Activated T-cell treated with anti-CD3 and anti-CD28 coated beads, Interleukin-2, amount 50 U/mL, for 4 hours (primary cell): Measurements from ENCODE around the gene VILL. TPM values are rescaled to one million over a fixed set of nuclear protein-coding genes. Genes with fewer than 3 reads are reported as not detected.

Experiments used
- ATAC-seq, 2 donors: fragments of 200-7000 bp; cut with Tn5 transposase; one replicate each; pipeline ENCODE4 v1.10.0; 2021
- DNase-seq: peaks from one replicate; pipeline ENCODE4 v3.0.0-alpha.2; 2020
- H3K27me3 Mint-ChIP-seq: one replicate; pipeline ENCODE4 v1.8.0; 2021; ENCODE audit warnings: low read depth, mixed read lengths
- H3K36me3 Mint-ChIP-seq: one replicate; pipeline ENCODE4 v1.8.0; 2022; ENCODE audit warnings: mixed read lengths; ENCODE audit not compliant: insufficient read depth
- H3K4me1 Mint-ChIP-seq: one replicate; pipeline ENCODE4 v1.8.0; 2021; ENCODE audit warnings: low read depth, mixed read lengths
- H3K4me3 Mint-ChIP-seq: one replicate; pipeline ENCODE4 v1.8.0; 2021; ENCODE audit warnings: mild to moderate bottlenecking, moderate library complexity, mixed read lengths
- H3K9me3 Mint-ChIP-seq: one replicate; pipeline ENCODE4 v1.8.0; 2021; ENCODE audit warnings: mixed read lengths
- total RNA-seq, 3 donors: library from RNA; stranded (reverse); gene quantifications; one replicate each; pipeline ENCODE4 v1.2.1, GENCODE V29; 2021

VILL gene
- total RNA-seq, 3 donors from 2014 or later = 15.0 to 16.8 (median 16.6) TPM

DNA sequence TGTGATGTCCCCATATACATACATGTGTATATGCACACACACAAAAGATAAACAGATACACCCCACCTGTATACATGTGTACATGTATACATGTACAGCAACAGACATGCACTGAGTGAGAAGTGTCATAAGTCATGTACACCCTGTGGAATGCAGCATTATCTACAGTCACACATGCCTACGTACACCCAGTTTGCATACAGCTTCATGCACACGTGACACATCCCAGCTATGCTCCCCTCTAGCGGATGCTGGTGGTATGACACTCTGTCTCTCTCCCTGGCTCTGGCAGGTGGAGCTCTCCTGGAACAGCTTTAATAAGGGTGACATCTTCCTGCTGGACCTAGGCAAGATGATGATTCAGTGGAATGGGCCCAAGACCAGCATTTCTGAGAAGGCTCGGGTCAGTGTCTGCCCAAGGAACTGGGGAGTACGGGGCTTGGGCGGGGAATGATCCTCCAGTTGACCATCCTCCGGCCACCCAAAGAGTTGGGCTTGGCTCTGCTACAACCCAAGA is 6.3 kb downstream of the VILL start:
- H3K36me3 Mint-ChIP-seq = peaks cover 13% of the 10 kb centered on the region
- H3K9me3 Mint-ChIP-seq = no peaks in the 10 kb centered on the region
- ATAC-seq (peak; percentile 42 to 57), DNase-seq (peak; percentile 83)
- H3K4me3 Mint-ChIP-seq = peak overlapping the region; percentile 5
- no peaks in the 10 kb centered on the region for H3K27me3 Mint-ChIP-seq
- peaks cover 54% of the 10 kb centered on the region for H3K4me1 Mint-ChIP-seq

DNA sequence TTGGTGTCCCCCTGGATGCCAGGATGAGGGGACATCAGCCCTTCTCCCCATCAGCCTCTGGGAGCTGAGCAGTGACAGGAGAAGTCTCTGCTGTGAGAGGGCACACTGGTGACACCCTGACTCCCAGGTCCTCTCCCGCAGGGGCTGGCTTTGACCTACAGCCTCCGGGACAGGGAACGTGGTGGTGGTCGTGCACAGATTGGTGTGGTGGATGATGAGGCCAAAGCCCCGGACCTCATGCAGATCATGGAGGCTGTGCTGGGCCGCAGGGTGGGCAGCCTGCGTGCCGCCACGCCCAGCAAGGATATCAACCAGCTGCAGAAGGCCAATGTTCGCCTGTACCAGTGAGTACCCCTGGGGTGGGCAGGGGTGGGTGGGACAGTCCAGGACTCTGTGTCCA is 6.8 kb downstream of the VILL start:
- ATAC-seq (no peak), DNase-seq (no peak)
- Mint-ChIP-seq H3K36me3 (peaks cover 13% of the 10 kb centered on the region), H3K9me3 (no peaks in the 10 kb centered on the region), H3K4me1 (peaks cover 54% of the 10 kb centered on the region), H3K27me3 (no peaks in the 10 kb centered on the region), H3K4me3 (no peak overlapping the region)

DNA sequence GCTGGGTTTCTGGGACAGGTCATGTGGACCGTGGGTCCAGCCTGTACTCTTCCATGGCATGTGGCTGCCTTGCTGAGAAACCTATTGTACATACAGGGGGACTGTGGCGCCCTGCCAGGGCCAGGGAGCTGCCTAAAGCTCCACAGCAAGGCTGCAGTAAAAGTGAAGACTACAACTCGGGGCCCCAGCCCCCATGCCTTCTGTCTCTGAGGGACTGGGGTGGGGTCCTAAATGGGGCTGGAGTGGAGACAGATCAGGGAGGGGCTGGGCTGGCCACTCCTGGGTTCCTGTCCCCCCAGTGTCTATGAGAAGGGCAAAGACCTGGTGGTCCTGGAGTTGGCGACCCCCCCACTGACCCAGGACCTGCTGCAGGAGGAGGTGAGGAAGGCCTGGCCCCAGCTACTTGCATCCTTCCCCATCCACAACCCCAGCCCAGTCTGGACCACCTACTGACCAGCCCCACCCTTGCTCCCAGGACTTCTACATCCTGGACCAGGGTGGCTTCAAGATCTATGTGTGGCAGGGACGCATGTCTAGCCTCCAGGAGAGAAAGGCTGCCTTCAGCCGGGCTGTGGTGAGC is 7.3 kb downstream of the VILL start:
- Mint-ChIP-seq H3K4me1 (peaks cover 54% of the 10 kb centered on the region), H3K4me3 (no peak overlapping the region), H3K36me3 (peaks cover 13% of the 10 kb centered on the region), H3K27me3 (no peaks in the 10 kb centered on the region), H3K9me3 (no peaks in the 10 kb centered on the region)
- ATAC-seq (no peak), DNase-seq (no peak)

DNA sequence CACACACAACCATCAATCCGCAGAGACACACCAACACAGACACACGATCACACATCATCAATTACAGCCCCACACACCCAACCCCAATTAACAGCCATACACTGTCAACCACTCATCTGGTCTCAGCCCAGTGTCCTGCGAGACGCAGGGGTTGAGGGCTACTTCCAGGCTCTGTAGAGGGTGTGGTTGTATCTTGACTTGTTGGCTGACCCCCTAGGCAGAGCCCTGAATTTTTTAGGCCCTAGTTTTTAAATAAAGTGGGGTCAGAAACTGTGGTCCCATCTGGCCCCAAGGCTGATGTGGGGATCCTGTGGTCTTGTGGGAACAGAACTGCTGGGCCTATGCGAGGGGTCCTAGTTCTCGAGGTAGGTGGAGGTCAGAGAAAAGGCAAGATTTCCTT is 9.2 kb downstream of the VILL start:
- Mint-ChIP-seq H3K4me1 (peaks cover 54% of the 10 kb centered on the region), H3K27me3 (no peaks in the 10 kb centered on the region), H3K9me3 (no peaks in the 10 kb centered on the region), H3K4me3 (no peak overlapping the region), H3K36me3 (peaks cover 13% of the 10 kb centered on the region)
- DNase-seq (no peak), ATAC-seq (no peak)

DNA sequence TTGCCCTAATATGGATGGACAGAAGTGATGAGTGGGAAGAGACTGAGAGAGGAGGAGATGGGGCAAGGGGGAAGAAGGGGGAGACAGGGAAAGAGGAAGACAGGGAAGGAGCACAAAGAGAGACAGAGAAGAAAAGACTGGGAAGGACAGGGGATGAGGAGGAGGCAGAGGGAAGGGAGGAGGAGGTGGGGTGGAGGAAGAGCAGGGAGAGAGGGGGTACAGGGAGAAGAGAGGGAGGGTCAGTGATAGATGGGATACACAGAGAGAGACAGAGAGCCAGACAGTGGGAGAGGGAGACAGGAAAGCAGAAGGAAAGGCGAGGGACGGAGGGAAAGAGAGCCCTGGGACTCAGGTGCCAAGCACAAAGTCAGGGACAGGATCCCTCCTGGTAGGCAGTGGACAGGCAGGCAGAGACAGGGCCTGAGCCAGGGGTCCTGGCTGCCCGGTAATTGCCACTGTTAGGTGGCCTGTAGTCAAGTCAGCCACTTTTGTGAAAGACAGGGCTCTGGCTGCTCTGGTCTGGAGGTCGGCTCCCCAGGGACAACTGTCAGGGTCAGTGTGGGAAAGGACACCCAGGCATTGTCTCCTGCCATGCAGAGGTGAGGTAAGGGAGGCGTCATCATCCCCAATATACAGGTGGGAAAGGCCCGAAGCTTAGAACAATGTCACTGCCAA is 9.8 kb downstream of the VILL start:
- H3K9me3 Mint-ChIP-seq = no peaks in the 10 kb centered on the region
- peaks cover 49% of the 10 kb centered on the region for H3K4me1 Mint-ChIP-seq
- no peaks in the 10 kb centered on the region for H3K27me3 Mint-ChIP-seq
- DNase-seq (no peak), ATAC-seq (no peak)
- no peak overlapping the region for H3K4me3 Mint-ChIP-seq
- peaks cover 13% of the 10 kb centered on the region for H3K36me3 Mint-ChIP-seq

DNA sequence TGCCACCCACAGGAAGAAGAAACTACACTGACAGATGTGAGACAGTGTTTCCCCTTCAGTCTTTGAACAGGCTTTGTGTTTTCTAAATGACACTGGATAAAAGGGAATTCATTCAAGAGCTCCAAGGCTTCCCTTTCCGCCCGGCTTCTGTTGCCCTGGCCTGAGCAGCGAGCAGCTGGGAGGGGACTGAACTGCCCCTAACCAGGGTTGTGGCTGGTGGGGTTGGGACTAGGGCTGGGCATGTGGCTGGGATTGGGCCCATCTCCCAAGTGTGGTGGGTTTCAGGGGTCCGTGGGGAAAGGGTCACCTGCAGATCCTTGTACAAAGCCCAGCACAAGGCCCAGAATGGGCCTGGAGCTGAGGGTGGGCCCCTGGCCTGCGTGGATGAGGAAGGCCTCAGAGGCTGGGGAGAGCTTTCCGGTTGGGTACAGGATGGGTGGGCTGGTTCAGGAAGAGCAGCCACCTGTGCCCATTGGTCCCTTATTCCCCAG is 10.4 kb downstream of the VILL start:
- DNase-seq (no peak), ATAC-seq (no peak)
- Mint-ChIP-seq H3K4me1 (peaks cover 43% of the 10 kb centered on the region), H3K9me3 (no peaks in the 10 kb centered on the region), H3K4me3 (no peak overlapping the region), H3K36me3 (peaks cover 16% of the 10 kb centered on the region), H3K27me3 (no peaks in the 10 kb centered on the region)

DNA sequence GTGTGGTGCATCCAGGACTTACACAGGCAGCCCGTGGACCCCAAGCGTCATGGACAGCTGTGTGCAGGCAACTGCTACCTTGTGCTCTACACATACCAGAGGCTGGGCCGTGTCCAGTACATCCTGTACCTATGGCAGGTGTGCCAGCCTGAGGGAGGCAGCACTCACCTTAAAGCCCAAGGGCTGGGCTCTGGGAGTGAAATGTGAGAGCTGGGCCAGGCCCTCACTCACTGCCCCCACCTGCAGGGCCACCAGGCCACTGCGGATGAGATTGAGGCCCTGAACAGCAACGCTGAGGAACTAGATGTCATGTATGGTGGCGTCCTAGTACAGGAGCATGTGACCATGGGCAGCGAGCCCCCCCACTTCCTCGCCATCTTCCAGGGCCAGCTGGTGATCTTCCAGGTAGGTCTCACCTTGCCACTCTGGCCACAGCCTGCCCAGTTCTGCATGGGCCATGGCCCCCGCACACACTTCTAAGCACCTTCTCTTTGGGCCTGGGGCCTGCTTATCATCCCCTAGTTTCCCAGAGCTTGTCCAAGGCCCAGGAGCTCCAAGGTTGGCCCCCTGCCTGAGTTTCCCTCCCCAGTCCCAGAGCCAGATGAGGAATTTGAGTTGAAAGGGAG is 11.0 kb downstream of the VILL start:
- Mint-ChIP-seq H3K36me3 (peaks cover 12% of the 10 kb centered on the region), H3K4me3 (no peak overlapping the region), H3K9me3 (no peaks in the 10 kb centered on the region), H3K4me1 (peaks cover 38% of the 10 kb centered on the region), H3K27me3 (no peaks in the 10 kb centered on the region)
- ATAC-seq (no peak), DNase-seq (no peak)

DNA sequence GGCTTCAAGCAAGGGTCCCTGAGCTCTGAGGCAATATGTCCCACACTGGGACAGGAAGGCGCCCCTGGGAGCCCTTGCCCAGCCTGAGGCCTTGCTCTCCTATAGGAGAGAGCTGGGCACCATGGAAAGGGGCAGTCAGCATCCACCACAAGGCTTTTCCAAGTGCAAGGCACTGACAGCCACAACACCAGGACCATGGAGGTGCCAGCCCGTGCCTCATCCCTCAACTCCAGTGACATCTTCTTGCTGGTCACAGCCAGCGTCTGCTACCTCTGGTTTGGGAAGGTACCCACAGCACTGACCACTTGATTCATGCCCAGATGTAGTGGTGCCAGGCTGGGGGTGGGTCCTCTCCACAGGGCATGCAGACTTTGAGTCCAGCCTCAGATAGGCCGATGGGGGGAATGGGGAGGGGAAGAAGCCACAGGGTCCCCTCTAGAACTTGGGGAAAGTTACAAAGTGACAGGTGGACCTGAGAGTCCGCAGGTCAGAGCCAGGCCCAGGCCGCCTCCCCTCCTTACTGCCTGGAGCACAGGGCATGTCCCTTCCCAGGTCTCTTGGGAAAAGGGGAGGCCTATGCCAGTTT is 11.8 kb downstream of the VILL start:
- peaks cover 30% of the 10 kb centered on the region for H3K4me1 Mint-ChIP-seq
- no peaks in the 10 kb centered on the region for H3K9me3 Mint-ChIP-seq
- DNase-seq (no peak), ATAC-seq (no peak)
- no peaks in the 10 kb centered on the region for H3K27me3 Mint-ChIP-seq
- no peak overlapping the region for H3K4me3 Mint-ChIP-seq
- H3K36me3 Mint-ChIP-seq = peaks cover 8% of the 10 kb centered on the region

DNA sequence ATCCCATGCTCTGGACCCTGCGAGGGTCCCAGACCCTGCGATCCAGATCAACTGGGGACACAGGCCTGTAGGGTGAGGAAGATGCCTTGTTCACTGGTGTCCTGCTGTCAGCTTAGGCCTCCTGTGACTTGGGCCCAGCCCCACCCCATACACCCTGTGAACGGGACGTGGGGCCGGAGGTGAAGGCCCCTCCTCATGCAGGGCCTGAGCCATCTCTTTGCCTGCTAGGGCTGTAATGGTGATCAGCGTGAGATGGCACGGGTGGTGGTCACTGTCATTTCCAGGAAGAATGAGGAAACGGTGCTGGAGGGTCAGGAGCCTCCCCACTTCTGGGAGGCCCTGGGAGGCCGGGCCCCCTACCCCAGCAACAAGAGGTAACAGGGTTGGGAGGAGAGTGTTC is 12.4 kb downstream of the VILL start:
- peaks cover 8% of the 10 kb centered on the region for H3K36me3 Mint-ChIP-seq
- H3K4me3 Mint-ChIP-seq = no peak overlapping the region
- no peak for DNase-seq
- no peaks in the 10 kb centered on the region for H3K9me3 Mint-ChIP-seq
- ATAC-seq = no peak
- peaks cover 28% of the 10 kb centered on the region for H3K4me1 Mint-ChIP-seq
- no peaks in the 10 kb centered on the region for H3K27me3 Mint-ChIP-seq

DNA sequence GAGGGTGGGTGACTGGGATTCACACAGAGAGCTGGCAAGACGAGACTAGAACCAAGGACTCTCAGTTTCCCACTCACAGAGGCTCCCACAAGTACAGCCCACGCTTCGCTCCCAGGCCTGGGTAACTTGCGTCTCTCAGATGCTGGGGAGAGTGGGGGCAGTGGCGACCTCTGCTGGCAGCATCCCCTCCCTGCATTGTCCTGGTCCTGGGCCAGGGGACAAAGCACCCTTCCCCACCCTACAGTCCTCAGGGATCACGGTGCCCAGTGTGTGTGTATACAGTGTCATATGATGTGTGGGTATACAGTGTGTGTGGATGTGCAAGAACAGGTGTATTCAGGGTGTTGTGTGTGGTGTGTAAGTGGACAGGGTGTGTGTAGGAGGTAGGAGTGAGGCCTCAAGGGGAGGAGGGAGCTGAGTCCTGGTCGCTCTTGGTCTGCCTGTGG is 12.8 kb downstream of the VILL start:
- peaks cover 8% of the 10 kb centered on the region for H3K36me3 Mint-ChIP-seq
- peaks cover 23% of the 10 kb centered on the region for H3K4me1 Mint-ChIP-seq
- ATAC-seq (peak; percentile 44 to 46), DNase-seq (peak; percentile 62)
- H3K4me3 Mint-ChIP-seq = no peak overlapping the region
- H3K27me3 Mint-ChIP-seq = no peaks in the 10 kb centered on the region
- H3K9me3 Mint-ChIP-seq = no peaks in the 10 kb centered on the region

DNA sequence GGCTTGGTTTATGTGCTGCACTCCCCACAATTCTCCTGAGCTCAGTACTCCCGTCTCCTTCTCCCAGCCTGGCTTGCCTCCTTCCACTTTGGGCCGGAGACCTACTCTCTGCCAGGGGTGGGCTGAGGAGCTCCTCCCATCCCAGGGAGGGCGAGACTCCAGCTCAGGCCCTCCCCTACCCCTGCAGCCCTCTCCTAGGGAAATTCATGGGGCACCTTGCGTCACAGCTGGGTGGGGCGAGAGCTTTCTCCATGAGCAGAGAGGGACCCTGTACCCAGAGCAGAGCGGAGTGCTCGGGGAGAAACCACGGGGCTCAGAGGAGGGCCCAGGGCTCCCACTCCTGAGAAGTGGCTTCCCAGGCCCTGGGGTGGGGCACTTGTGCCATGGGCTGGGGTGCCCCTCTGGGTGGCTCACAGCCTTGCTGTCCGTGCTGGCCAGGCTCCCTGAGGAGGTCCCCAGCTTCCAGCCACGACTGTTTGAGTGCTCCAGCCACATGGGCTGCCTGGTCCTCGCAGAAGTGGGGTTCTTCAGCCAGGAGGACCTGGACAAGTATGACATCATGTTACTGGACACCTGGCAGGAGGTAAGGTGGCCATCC is 13.3 kb downstream of the VILL start:
- Mint-ChIP-seq H3K27me3 (no peaks in the 10 kb centered on the region), H3K9me3 (no peaks in the 10 kb centered on the region), H3K4me3 (no peak overlapping the region), H3K4me1 (peaks cover 19% of the 10 kb centered on the region), H3K36me3 (peaks cover 8% of the 10 kb centered on the region)
- ATAC-seq (no peak), DNase-seq (no peak)

DNA sequence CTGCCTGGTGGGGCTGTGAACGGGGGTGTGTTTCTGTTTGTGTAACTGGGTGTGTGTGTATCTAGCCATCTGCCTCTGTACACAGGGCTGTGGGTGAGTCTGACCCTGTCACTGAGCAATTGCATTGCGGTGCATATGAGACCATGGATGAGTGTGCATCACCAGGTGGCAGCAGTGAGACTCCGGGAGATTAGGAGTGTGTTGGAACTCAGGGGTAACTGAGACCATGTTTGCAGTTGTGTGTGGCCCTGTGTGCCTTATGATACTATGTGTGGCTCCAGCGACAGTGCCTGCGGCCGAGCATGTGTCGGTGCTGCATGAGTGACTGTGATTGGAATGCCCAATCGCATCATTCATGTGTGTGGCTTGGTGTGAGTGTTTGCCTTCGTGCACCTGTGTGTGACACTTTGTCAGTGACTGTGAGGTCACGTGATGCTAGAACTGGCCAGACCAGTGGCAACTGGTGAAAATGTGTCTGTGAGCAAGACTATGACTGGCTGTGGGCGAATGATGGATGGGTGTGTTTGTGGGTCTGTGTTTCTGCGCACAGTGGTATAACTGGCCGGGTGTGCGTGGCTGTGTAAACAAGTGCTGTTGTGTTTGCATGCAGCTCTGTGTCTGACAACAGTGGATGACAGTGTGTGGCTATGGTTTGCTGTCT is 14.0 kb downstream of the VILL start:
- DNase-seq = peak; percentile 55
- peak; percentile 51 to 59 for ATAC-seq
- Mint-ChIP-seq H3K4me3 (no peak overlapping the region), H3K9me3 (no peaks in the 10 kb centered on the region), H3K27me3 (no peaks in the 10 kb centered on the region), H3K4me1 (peaks cover 16% of the 10 kb centered on the region), H3K36me3 (peaks cover 8% of the 10 kb centered on the region)

DNA sequence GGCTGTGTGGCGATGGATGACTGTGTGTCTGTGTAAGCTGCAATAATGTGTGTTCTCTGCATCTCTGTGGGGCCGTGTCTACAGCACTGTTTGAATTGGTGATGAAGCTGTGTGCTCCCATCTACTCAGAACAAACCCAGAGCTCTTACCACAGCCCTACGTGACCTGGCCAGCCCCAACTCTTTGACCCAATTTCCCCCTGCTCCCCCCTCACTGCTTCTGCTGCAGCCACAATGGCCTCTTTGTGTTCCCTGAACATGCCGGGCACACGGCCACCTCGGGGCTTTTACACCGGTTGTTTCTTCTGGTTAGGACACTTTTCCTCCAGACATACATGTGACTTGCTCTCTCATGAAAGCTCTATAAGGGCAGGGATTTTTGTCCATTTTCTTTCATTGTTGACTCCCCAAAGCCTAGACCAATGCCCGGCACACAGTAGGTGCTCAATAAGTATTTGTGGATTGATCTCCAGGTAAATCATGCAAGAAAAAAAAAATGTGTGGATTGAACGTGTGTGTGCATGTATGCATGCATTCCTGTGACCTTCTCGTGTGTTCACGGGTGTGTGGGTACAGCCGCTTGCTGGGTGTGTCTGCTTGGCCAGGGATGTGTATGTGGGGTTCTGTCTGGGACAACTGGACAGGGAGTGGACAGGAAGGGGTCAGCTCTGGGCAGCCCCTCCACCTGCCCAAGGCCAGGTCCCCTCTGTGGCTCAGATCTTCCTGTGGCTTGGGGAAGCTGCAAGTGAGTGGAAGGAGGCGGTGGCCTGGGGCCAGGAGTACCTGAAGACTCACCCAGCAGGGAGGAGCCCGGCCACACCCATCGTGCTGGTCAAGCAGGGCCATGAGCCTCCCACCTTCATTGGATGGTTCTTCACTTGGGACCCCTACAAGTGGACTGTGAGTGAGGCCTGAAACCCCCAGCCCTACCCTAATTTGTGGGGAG is 14.8 kb downstream of the VILL start:
- DNase-seq = no peak
- Mint-ChIP-seq H3K4me3 (no peak overlapping the region), H3K27me3 (no peaks in the 10 kb centered on the region), H3K4me1 (peaks cover 15% of the 10 kb centered on the region), H3K9me3 (no peaks in the 10 kb centered on the region), H3K36me3 (peaks cover 8% of the 10 kb centered on the region)
- ATAC-seq = no peak
